ENCODE measurements around the gene SIK2. TPM values are rescaled to one million over a fixed set of nuclear protein-coding genes. Genes with fewer than 3 reads are reported as not detected.

SIK2 gene
- total and polyA plus RNA-seq, 9 of the 15 experiments (the other 6 are each of a cell fraction or from before 2014, with no cell fraction given): 0.74 to 11.6 (median 3.8) TPM

GRCh38 chr11:111631024-111631665, 28.9 kb downstream of the SIK2 start (continued):
- no peak for TF ChIP-seq NFE2L1 (tag; IDR thresholded peaks at IDR 0.05; ENCODE audit: borderline replicate concordance, low read depth)
- no peak for TF ChIP-seq ZBTB5 (IDR thresholded peaks at IDR 0.05)

GRCh38 chr11:111631666-111632039, 29.4 kb downstream of the SIK2 start:
- Histone ChIP-seq H3K27me3 (ENCODE audit: control insufficient read depth in 2 of 2, insufficient read depth in 2 of 2, low read length in 2 of 2) (no peaks in the 10 kb centered on the region), H3K9me3 (replicated peaks; ENCODE audit: control insufficient read depth, insufficient read depth, low read depth, low read length) (no peaks in the 10 kb centered on the region), H3K4me1 (replicated peaks in 1 of 2; ENCODE audit: control insufficient read depth in 2 of 2, insufficient read depth in 2 of 2, low read length in 2 of 2) (peaks cover 0 to 3% of the 10 kb centered on the region in 2 experiments; a peak in 2 of 5 replicates), H2AFZ (ENCODE audit: low read depth, low read length) (no peak overlapping the region), H3K27ac (ENCODE audit: extremely low read depth, low read depth, low read length) (no peak overlapping the region), H3K4me3 (no peak overlapping the region), H3K9ac (ENCODE audit: insufficient read depth in 1 of 2, low read depth in 2 of 2, low read length in 2 of 2) (no peak overlapping the region), H3K36me3 (ENCODE audit: control insufficient read depth, insufficient read depth, low read length) (peaks cover 2% of the 10 kb centered on the region; the same call in 1 of the 3 replicates), H4K20me1 (replicated peaks; ENCODE audit: control insufficient read depth, insufficient read depth, low read length) (no peaks in the 10 kb centered on the region), H3K4me2 (ENCODE audit: insufficient read depth, low read length) (no peak overlapping the region), H3K9me1 (ENCODE audit: control insufficient read depth, insufficient read depth, low read length) (no peaks in the 10 kb centered on the region), H3K79me2 (ENCODE audit: control insufficient read depth, insufficient read depth, low read length) (no peaks in the 10 kb centered on the region)
- intact Hi-C loops (cut with micrococcal nuclease) (no loop called here), in situ Hi-C loops (cut with MboI) (no loop called here)
- FAIRE-seq (no peak), ATAC-seq (no peak), DNase-seq (ENCODE audit: extremely low read depth in 1 of 4, low spot score in 3 of 4) (no peak)
- WGBS (ENCODE audit: insufficient coverage, low coverage, missing lambda C conversion rate): 77% methylated on average over 3 of the region's 3 CpGs
- no TSS peak for BruUV-seq (replicated peaks)
- ChIA-PET POLR2A (interaction anchor here (0.9 to 1.4 kb wide), 2 partner anchors 9 to 146 kb away, joined by 3 read pairs; no protein-coding TSS in a partner anchor), CTCF (ENCODE audit: low intra/inter-chr PET ratio) (no interaction called here)
- TF ChIP-seq ZNF384 (IDR thresholded peaks at IDR 0.05; ENCODE audit: low read depth, low read length) (no peak), HNRNPLL (IDR thresholded peaks at IDR 0.05; ENCODE audit: low read depth, low read length, poor library complexity, severe bottlenecking) (peak; percentile 92)
